HEK293T (cell line): ENCODE measurements around the gene APLN.

ENCODE experiments used
- CTCF ChIA-PET: fragments of 350-600 bp; formaldehyde crosslinking; extraction: SDS; loops from one replicate; lab custom pipeline; 2021; ENCODE audit warnings: antibody characterized with exemption, inconsistent platforms; lab: Yijun Ruan, JAX
- POLR2A ChIA-PET: fragments of 350-600 bp; formaldehyde crosslinking; extraction: SDS; loops from one replicate; lab custom pipeline; 2020; ENCODE audit warnings: antibody characterized with exemption, inconsistent platforms; lab: Yijun Ruan, JAX
- DNase-seq: peaks from one replicate; pipeline ENCODE4 v3.0.0; 2012; ENCODE audit warnings: mixed read lengths; ENCODE audit errors: extremely low spot score
- ARNT ChIP-seq: fragments of 450-650 bp; IDR thresholded peaks from 2 replicates; pipeline ENCODE4 v1.6.1; 2017; ENCODE audit warnings: mild to moderate bottlenecking
- BHLHE40 ChIP-seq: fragments of 450-650 bp; IDR thresholded peaks from 2 replicates; pipeline ENCODE4 v1.6.1; 2016; ENCODE audit warnings: mild to moderate bottlenecking, moderate library complexity, borderline replicate concordance
- CTBP1 ChIP-seq: fragments of 450-650 bp; IDR thresholded peaks from 2 replicates; pipeline ENCODE4 v1.6.1; 2016; ENCODE audit warnings: borderline replicate concordance
- ELF4 ChIP-seq: fragments of 450-650 bp; IDR thresholded peaks from 2 replicates; pipeline ENCODE4 v1.6.1; 2017; ENCODE audit warnings: antibody characterized with exemption
- FOXA1 ChIP-seq: fragments of 450-650 bp; IDR thresholded peaks from 2 replicates; pipeline ENCODE4 v1.6.1; 2016; ENCODE audit warnings: mild to moderate bottlenecking
- FOXK2 ChIP-seq: fragments of 450-650 bp; IDR thresholded peaks from 2 replicates; pipeline ENCODE4 v1.6.1; 2016; ENCODE audit warnings: mild to moderate bottlenecking
- FOXM1 ChIP-seq: fragments of 450-650 bp; IDR thresholded peaks from 2 replicates; pipeline ENCODE4 v1.6.1; 2017; ENCODE audit warnings: mild to moderate bottlenecking, borderline replicate concordance
- HDGF ChIP-seq: fragments of 450-650 bp; IDR thresholded peaks from 2 replicates; pipeline ENCODE4 v1.6.1; 2017; ENCODE audit warnings: antibody characterized with exemption, borderline replicate concordance
- L3MBTL2 ChIP-seq: fragments of 450-650 bp; conservative IDR thresholded peaks from 2 replicates; pipeline ENCODE4 v1.6.1; 2016; ENCODE audit warnings: mild to moderate bottlenecking
- LEF1 ChIP-seq: fragments of 450-650 bp; IDR thresholded peaks from 2 replicates; pipeline ENCODE4 v1.6.1; 2017; ENCODE audit warnings: mild to moderate bottlenecking, borderline replicate concordance
- NFRKB ChIP-seq: fragments of 450-650 bp; IDR thresholded peaks from 2 replicates; pipeline ENCODE4 v1.6.1; 2016; ENCODE audit warnings: mild to moderate bottlenecking, moderate library complexity
- SP1 ChIP-seq: fragments of 450-650 bp; IDR thresholded peaks from 2 replicates; pipeline ENCODE4 v1.6.1; 2017
- SUZ12 ChIP-seq: fragments of 450-650 bp; IDR thresholded peaks from 2 replicates; pipeline ENCODE4 v1.6.1; 2016; ENCODE audit warnings: mild to moderate bottlenecking
- TARDBP ChIP-seq: fragments of 450-650 bp; IDR thresholded peaks from 2 replicates; pipeline ENCODE4 v1.6.1; 2016
- ZNF384 ChIP-seq: fragments of 450-650 bp; IDR thresholded peaks from 2 replicates; pipeline ENCODE4 v1.6.1; 2016
- TF ChIP-seq, protein P1 (sequence below): fragments of 450-650 bp; IDR thresholded peaks from 2 replicates; pipeline ENCODE4 v1.6.1; 2016

Gene APLN

DNA sequence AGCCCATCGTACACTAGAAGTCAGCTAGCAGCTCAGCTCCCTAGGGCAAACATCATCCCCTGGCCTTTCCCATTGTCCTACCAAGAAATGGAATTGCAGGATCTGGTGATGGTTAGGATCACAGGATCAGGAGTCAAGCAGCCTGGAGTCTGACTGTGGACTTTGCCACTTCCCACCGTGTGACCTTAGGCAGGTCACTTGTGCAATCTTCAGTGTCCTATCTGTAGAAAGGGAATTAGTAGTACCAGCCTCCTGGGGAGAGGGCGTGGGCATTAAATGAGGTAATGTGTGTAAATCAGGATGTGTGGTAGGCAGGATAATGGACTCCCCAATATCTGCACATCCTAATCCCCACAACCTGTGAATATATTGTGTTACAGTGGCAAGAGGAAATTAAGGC, 38.6 kb upstream of the APLN start:
- DNase-seq: no peak
- ChIA-PET CTCF (no interaction called here), POLR2A (no interaction called here)
- no peak for TF ChIP-seq LEF1
- TF ChIP-seq BHLHE40: no peak
- no peak for TF ChIP-seq CTBP1
- no peak for TF ChIP-seq L3MBTL2
- no peak for TF ChIP-seq FOXA1
- no peak for TF ChIP-seq HDGF
- TF ChIP-seq ARNT: no peak
- TF ChIP-seq FOXM1: no peak
- TF ChIP-seq NFRKB: no peak
- no peak for TF ChIP-seq ELF4
- TF ChIP-seq TARDBP: no peak
- TF ChIP-seq SUZ12: no peak
- TF ChIP-seq, protein P1, sequence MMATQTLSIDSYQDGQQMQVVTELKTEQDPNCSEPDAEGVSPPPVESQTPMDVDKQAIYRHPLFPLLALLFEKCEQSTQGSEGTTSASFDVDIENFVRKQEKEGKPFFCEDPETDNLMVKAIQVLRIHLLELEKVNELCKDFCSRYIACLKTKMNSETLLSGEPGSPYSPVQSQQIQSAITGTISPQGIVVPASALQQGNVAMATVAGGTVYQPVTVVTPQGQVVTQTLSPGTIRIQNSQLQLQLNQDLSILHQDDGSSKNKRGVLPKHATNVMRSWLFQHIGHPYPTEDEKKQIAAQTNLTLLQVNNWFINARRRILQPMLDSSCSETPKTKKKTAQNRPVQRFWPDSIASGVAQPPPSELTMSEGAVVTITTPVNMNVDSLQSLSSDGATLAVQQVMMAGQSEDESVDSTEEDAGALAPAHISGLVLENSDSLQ: no peak
- no peak for TF ChIP-seq ZNF384

DNA sequence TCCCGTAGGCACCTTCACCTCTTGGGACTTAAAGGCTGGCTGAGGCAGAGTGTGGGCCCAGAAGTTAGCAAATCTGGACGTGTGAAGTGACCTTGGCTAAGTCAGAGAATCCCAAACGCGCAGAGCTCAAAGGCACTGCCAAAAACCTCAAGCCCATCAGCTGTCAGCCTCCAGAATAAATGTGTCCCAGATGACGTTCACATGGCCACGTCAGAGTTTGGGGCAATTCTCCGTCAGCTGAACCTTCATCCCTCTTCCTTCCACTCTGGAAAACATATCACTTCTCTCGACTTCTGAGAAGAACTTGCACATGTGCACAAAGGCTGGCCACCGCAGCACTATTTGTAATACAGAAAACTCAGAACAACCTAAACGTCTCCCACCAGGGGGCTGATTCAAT, 35.7 kb upstream of the APLN start:
- ChIA-PET POLR2A (no interaction called here), CTCF (no interaction called here)
- TF ChIP-seq SP1 (no peak), ZNF384 (no peak), HDGF (no peak), FOXA1 (no peak), SUZ12 (no peak), ARNT (no peak), TARDBP (no peak), FOXM1 (no peak), CTBP1 (no peak), L3MBTL2 (no peak), FOXK2 (no peak)
- TF ChIP-seq, protein P1: no peak
- no peak for DNase-seq

- DNase-seq: no peak
- TF ChIP-seq FOXA1 (no peak), TARDBP (no peak), FOXK2 (no peak), BHLHE40 (no peak), LEF1 (no peak), FOXM1 (no peak)
- CTCF ChIA-PET: no interaction called here
- POLR2A ChIA-PET: no interaction called here
Measured at GRCh38 chrX:129689796-129690195, 35.0 kb upstream of the APLN start.

GRCh38 chrX:129688097-129688496, 33.3 kb upstream of the APLN start:
- DNase-seq: no peak
- TF ChIP-seq LEF1 (no peak), L3MBTL2 (no peak), FOXK2 (no peak), HDGF (no peak)
- POLR2A ChIA-PET: interaction anchor here (1.1 kb wide), 1 partner anchor 18 kb away, joined by 3 read pairs; no protein-coding TSS in a partner anchor
- CTCF ChIA-PET: no interaction called here

- no peak for DNase-seq
- CTCF ChIA-PET: no interaction called here
- TF ChIP-seq ELF4 (no peak), BHLHE40 (no peak)
- POLR2A ChIA-PET: no interaction called here
Measured at GRCh38 chrX:129686422-129686948, 31.7 kb upstream of the APLN start.

GRCh38 chrX:129682979-129683378, 28.2 kb upstream of the APLN start:
- DNase-seq: no peak
- ChIA-PET POLR2A (no interaction called here), CTCF (no interaction called here)
- no peak for TF ChIP-seq ELF4

DNA sequence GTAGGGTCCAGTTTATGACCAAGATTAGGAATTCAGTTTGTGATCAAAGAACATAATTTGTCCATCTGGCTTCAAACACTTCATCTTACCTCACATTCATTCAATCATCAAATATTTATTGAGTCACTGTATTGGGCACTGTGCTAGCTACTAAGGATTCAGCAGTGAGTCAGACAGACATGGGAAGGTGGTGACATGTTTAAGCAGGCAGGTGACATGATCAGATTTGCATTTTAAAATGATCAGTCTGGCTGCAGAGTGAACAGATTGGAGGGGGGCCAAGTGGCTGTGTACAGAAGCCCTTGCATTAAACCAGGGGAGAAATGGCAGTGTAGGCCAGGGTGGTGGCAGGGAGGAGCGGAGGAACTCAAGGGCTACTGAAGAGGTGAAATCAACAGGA, 25.1 kb upstream of the APLN start:
- POLR2A ChIA-PET: no interaction called here
- no peak for DNase-seq

More for the DNA sequence above, 25.1 kb upstream of the APLN start:
- CTCF ChIA-PET: no interaction called here
- TF ChIP-seq, protein P1: no peak
- TF ChIP-seq CTBP1 (no peak), ARNT (no peak), SUZ12 (no peak), SP1 (no peak)
